Measurements from ENCODE around the gene CDC42SE1. TPM values are rescaled to one million over a fixed set of nuclear protein-coding genes. Genes with fewer than 3 reads are reported as not detected.
A peak's percentile ranks its signal among the peaks of the same experiment; 100 is the strongest.

Gene CDC42SE1
- total RNA-seq, 1 experiment from 2014 or later = 63.8 TPM

- Histone ChIP-seq H3K4me3 (ENCODE audit: low read depth, low read length, poor library complexity, severe bottlenecking) (peak within 1 kb of the TSS; percentile 70), H3K36me3 (ENCODE audit: insufficient read depth, low read length, poor library complexity, severe bottlenecking) (peaks cover 7% of the 10 kb centered on the region), H3K27me3 (replicated peaks; ENCODE audit: insufficient read depth, low read depth, low read length, poor library complexity) (no peaks in the 10 kb centered on the region), H3K9me3 (ENCODE audit: low read depth, low read length, poor library complexity, severe bottlenecking) (no peaks in the 10 kb centered on the region), H3K4me1 (ENCODE audit: insufficient read depth, low read length, poor library complexity, severe bottlenecking) (peaks cover 4% of the 10 kb centered on the region), H3K27ac (ENCODE audit: low read depth, low read length, poor library complexity, severe bottlenecking) (peak within 1 kb of the TSS; percentile 64)
- DNase-seq (ENCODE audit: low spot score) = peak; percentile 72
- CTCF ChIA-PET = interaction anchor here (1.8 kb wide), 1 partner anchor 23 kb away, joined by 13 read pairs; no protein-coding TSS in a partner anchor
- POLR2A ChIA-PET (ENCODE audit: low non-redundant PET) = no interaction called here
- intact Hi-C loops (cut with micrococcal nuclease; ENCODE audit: unreplicated experiment) = no loop called here
- no TSS peak for BruUV-seq (replicated peaks)
- no peak for TF ChIP-seq EZH2 (IDR thresholded peaks at IDR 0.05; ENCODE audit: borderline replicate concordance, low read depth, low read length, poor library complexity, severe bottlenecking)
- no peak for TF ChIP-seq CTCF (conservative IDR thresholded peaks at IDR 0.05; ENCODE audit: low read depth, low read length)
Measured at GRCh38 chr1:151047591-151047924, 11.9 kb downstream of the CDC42SE1 start, which contains the start of gene C1orf56. Gene C1orf56 (plus strand): TSS chr1:151047751. CDS start chr1:151047848, 97 bp downstream.

- no peaks in the 10 kb centered on the region for H3K36me3 ChIP-seq (ENCODE audit: insufficient read depth, low read length, poor library complexity, severe bottlenecking)
- TF ChIP-seq EZH2 (IDR thresholded peaks at IDR 0.05; ENCODE audit: borderline replicate concordance, low read depth, low read length, poor library complexity, severe bottlenecking) (no peak), CTCF (conservative IDR thresholded peaks at IDR 0.05; ENCODE audit: low read depth, low read length) (no peak)
- ChIA-PET POLR2A (ENCODE audit: low non-redundant PET) (interaction anchor here (0.5 kb wide), 1 partner anchor 328 kb away, joined by 3 read pairs; no protein-coding TSS in a partner anchor), CTCF (no interaction called here)
- no peak overlapping the region for H3K27ac ChIP-seq (ENCODE audit: low read depth, low read length, poor library complexity, severe bottlenecking)
- no peak overlapping the region for H3K4me3 ChIP-seq (ENCODE audit: low read depth, low read length, poor library complexity, severe bottlenecking)
- intact Hi-C loops (cut with micrococcal nuclease; ENCODE audit: unreplicated experiment) = no loop called here
- H3K9me3 ChIP-seq (ENCODE audit: low read depth, low read length, poor library complexity, severe bottlenecking) = no peaks in the 10 kb centered on the region
- H3K4me1 ChIP-seq (ENCODE audit: insufficient read depth, low read length, poor library complexity, severe bottlenecking) = no peaks in the 10 kb centered on the region
- no peak for DNase-seq (ENCODE audit: low spot score)
- BruUV-seq (replicated peaks) = no TSS peak
- H3K27me3 ChIP-seq (replicated peaks; ENCODE audit: insufficient read depth, low read depth, low read length, poor library complexity) = no peaks in the 10 kb centered on the region
Measured at GRCh38 chr1:151043163-151043562, 16.3 kb downstream of the CDC42SE1 start.

- TF ChIP-seq EZH2 (IDR thresholded peaks at IDR 0.05; ENCODE audit: borderline replicate concordance, low read depth, low read length, poor library complexity, severe bottlenecking) (no peak), CTCF (conservative IDR thresholded peaks at IDR 0.05; ENCODE audit: low read depth, low read length) (no peak)
- POLR2A ChIA-PET (ENCODE audit: low non-redundant PET) = no interaction called here
- Histone ChIP-seq H3K9me3 (ENCODE audit: low read depth, low read length, poor library complexity, severe bottlenecking) (no peaks in the 10 kb centered on the region), H3K36me3 (ENCODE audit: insufficient read depth, low read length, poor library complexity, severe bottlenecking) (peaks cover 2% of the 10 kb centered on the region), H3K4me3 (ENCODE audit: low read depth, low read length, poor library complexity, severe bottlenecking) (no peak overlapping the region), H3K27me3 (replicated peaks; ENCODE audit: insufficient read depth, low read depth, low read length, poor library complexity) (no peaks in the 10 kb centered on the region), H3K27ac (ENCODE audit: low read depth, low read length, poor library complexity, severe bottlenecking) (no peak overlapping the region), H3K4me1 (ENCODE audit: insufficient read depth, low read length, poor library complexity, severe bottlenecking) (no peaks in the 10 kb centered on the region)
- BruUV-seq (replicated peaks) = no TSS peak
- CTCF ChIA-PET = no interaction called here
- intact Hi-C loops (cut with micrococcal nuclease; ENCODE audit: unreplicated experiment) = no loop called here
- no peak for DNase-seq (ENCODE audit: low spot score)
Measured at GRCh38 chr1:151039521-151039920, 19.9 kb downstream of the CDC42SE1 start.
